GM12892 (cell line): Measurements from ENCODE around the gene DDX24.
"Not testable (repeated sequence)": the region's sequence is repeated elsewhere in the genome, so short reads cannot be mapped to it uniquely, and the experiment has no call there.

Experiments used
- POLR2A ChIP-seq: IDR thresholded peaks from 2 replicates; pipeline ENCODE4 v1.6.1; 2011; ENCODE audit warnings: low read depth, low read length, control low read depth
- TAF1 ChIP-seq: IDR thresholded peaks from 2 replicates; pipeline ENCODE4 v1.6.1; 2011; ENCODE audit warnings: low read depth, mild to moderate bottlenecking, control low read depth, low read length, borderline replicate concordance

- not testable (repeated sequence) for TF ChIP-seq TAF1, POLR2A
Measured at GRCh38 chr14:94072076-94072475, 8.9 kb downstream of the DDX24 start.
